DMS114 treated with DMSO at 0.1 percent for 48 hours (cell line): ENCODE results near the gene ASMT.
"Not testable (repeated sequence)": the region's sequence is repeated elsewhere in the genome, so short reads cannot be mapped to it uniquely, and the experiment has no call there.

Experiments
- DNase-seq: peaks from one replicate; lab custom pipeline; 2025; ENCODE audit not compliant: unreplicated experiment; lab: John Stamatoyannopoulos, UW

The ASMT gene

GRCh38 chrX:1614927-1615326 is at the start of gene ASMT:
Gene ASMT, plus strand, starts transcription at chrX:1615059. Its CDS starts 141 bp downstream, at chrX:1615200.
- DNase-seq = no peak

- DNase-seq = not testable (repeated sequence)
These were observed 40.7 kb upstream of the ASMT start for GRCh38 chrX:1574181-1574580.

GRCh38 chrX:1576201-1576992 is 38.5 kb upstream of the ASMT start:
- no peak for DNase-seq

- DNase-seq = no peak
These were observed 37.0 kb upstream of the ASMT start for GRCh38 chrX:1577845-1578244.

- DNase-seq = no peak
These were observed 36.2 kb upstream of the ASMT start for GRCh38 chrX:1578511-1579173.

- peak; percentile 35 for DNase-seq
These were observed 33.7 kb upstream of the ASMT start for GRCh38 chrX:1581132-1581531.

- DNase-seq = no peak
These were observed 32.0 kb upstream of the ASMT start for GRCh38 chrX:1582686-1583437.

GRCh38 chrX:1584237-1585011 is 30.4 kb upstream of the ASMT start:
- DNase-seq = no peak

- no peak for DNase-seq
These were observed 27.7 kb upstream of the ASMT start for GRCh38 chrX:1587161-1587560.

- no peak for DNase-seq
These were observed 25.3 kb upstream of the ASMT start for GRCh38 chrX:1589356-1590130.

GRCh38 chrX:1591102-1591862 is 23.6 kb upstream of the ASMT start, which contains the start of gene AKAP17A:
Gene AKAP17A, plus strand, starts transcription at chrX:1591604. Its CDS starts 1,859 bp downstream, at chrX:1593463.
- peak; percentile 77 for DNase-seq

- DNase-seq = no peak
These were observed 22.9 kb upstream of the ASMT start for GRCh38 chrX:1591863-1592469.

- no peak for DNase-seq
These were observed 22.3 kb upstream of the ASMT start for GRCh38 chrX:1592470-1593142.

GRCh38 chrX:1593286-1594271 is 21.3 kb upstream of the ASMT start:
- no peak for DNase-seq

GRCh38 chrX:1595711-1596060 is 19.2 kb upstream of the ASMT start:
- DNase-seq = no peak

GRCh38 chrX:1596676-1597344 is 18.0 kb upstream of the ASMT start:
- no peak for DNase-seq
